Measurements from ENCODE around the gene RAB17.

Gene RAB17

GRCh38 chr2:237603049-237603717 is 12.6 kb upstream of the RAB17 start:
- TF ChIP-seq, protein P1, sequence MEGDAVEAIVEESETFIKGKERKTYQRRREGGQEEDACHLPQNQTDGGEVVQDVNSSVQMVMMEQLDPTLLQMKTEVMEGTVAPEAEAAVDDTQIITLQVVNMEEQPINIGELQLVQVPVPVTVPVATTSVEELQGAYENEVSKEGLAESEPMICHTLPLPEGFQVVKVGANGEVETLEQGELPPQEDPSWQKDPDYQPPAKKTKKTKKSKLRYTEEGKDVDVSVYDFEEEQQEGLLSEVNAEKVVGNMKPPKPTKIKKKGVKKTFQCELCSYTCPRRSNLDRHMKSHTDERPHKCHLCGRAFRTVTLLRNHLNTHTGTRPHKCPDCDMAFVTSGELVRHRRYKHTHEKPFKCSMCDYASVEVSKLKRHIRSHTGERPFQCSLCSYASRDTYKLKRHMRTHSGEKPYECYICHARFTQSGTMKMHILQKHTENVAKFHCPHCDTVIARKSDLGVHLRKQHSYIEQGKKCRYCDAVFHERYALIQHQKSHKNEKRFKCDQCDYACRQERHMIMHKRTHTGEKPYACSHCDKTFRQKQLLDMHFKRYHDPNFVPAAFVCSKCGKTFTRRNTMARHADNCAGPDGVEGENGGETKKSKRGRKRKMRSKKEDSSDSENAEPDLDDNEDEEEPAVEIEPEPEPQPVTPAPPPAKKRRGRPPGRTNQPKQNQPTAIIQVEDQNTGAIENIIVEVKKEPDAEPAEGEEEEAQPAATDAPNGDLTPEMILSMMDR (IDR thresholded peaks at IDR 0.05; ENCODE audit: low read depth, low read length), result no peak
- TF ChIP-seq MAX (IDR thresholded peaks at IDR 0.05; ENCODE audit: low read depth, low read length) (no peak), POLR2A (IDR thresholded peaks at IDR 0.05; ENCODE audit: extremely low read depth, insufficient read length) (no peak), MYC (IDR thresholded peaks at IDR 0.05; ENCODE audit: low read depth, low read length) (no peak)
- DNase-seq (ENCODE audit: low read depth), result no peak
- H3K4me3 ChIP-seq (ENCODE audit: low read depth, low read length), result no peak overlapping the region

GRCh38 chr2:237602409-237602808 is 11.9 kb upstream of the RAB17 start:
- H3K4me3 ChIP-seq (ENCODE audit: low read depth, low read length), result no peak overlapping the region
- TF ChIP-seq MYC (IDR thresholded peaks at IDR 0.05; ENCODE audit: low read depth, low read length) (no peak), POLR2A (IDR thresholded peaks at IDR 0.05; ENCODE audit: extremely low read depth, insufficient read length) (no peak), MAX (IDR thresholded peaks at IDR 0.05; ENCODE audit: low read depth, low read length) (no peak)
- TF ChIP-seq, protein P1 (IDR thresholded peaks at IDR 0.05; ENCODE audit: low read depth, low read length), result no peak
- no peak for DNase-seq (ENCODE audit: low read depth)

GRCh38 chr2:237601453-237602116 is 11.1 kb upstream of the RAB17 start:
- no peak overlapping the region for H3K4me3 ChIP-seq (ENCODE audit: low read depth, low read length)
- TF ChIP-seq MYC (IDR thresholded peaks at IDR 0.05; ENCODE audit: low read depth, low read length) (no peak), POLR2A (IDR thresholded peaks at IDR 0.05; ENCODE audit: extremely low read depth, insufficient read length) (no peak), MAX (IDR thresholded peaks at IDR 0.05; ENCODE audit: low read depth, low read length) (no peak)
- TF ChIP-seq, protein P1 (IDR thresholded peaks at IDR 0.05; ENCODE audit: low read depth, low read length), result no peak
- DNase-seq (ENCODE audit: low read depth), result no peak

- TF ChIP-seq MYC (IDR thresholded peaks at IDR 0.05; ENCODE audit: low read depth, low read length) (no peak), MAX (IDR thresholded peaks at IDR 0.05; ENCODE audit: low read depth, low read length) (no peak), POLR2A (IDR thresholded peaks at IDR 0.05; ENCODE audit: extremely low read depth, insufficient read length) (no peak)
- TF ChIP-seq, protein P1 (IDR thresholded peaks at IDR 0.05; ENCODE audit: low read depth, low read length), result no peak
- H3K4me3 ChIP-seq (ENCODE audit: low read depth, low read length), result no peak overlapping the region
- DNase-seq (ENCODE audit: low read depth), result no peak
These were observed 9.8 kb upstream of the RAB17 start for GRCh38 chr2:237600205-237600846.

DNA sequence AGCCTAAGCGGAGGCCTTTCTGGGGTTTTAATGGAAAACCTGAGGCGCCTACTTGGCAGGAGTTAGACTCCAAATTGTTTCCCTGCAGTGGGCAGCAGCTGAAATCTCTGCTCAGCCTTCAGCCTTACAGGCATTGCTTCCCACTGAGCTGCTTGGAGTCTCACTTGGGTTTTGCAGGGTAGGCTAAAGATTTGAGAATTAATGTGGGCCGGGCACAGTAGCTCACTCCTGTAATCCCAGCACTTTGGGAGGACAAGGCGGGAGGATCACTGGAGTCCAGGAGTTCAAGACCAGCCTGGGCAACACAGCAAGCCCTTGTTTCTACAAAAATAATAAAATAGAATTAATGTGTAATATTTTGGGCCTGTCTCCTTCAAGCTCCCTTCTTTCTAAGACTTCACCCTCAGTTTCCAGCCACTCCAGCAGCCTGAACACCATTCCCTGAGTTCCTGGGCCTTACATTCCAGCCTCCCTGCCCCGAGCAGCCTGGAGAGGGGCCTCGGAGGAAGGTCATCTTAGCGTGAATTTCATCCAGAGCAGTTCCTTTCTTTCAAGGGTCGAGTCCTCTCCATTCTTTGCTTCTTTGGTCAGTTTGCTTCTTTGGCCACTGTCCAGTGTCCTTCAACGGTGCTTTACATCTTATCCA is 9.1 kb upstream of the RAB17 start:
- DNase-seq (ENCODE audit: low read depth), result no peak
- TF ChIP-seq MYC (IDR thresholded peaks at IDR 0.05; ENCODE audit: low read depth, low read length) (no peak), MAX (IDR thresholded peaks at IDR 0.05; ENCODE audit: low read depth, low read length) (no peak), POLR2A (IDR thresholded peaks at IDR 0.05; ENCODE audit: extremely low read depth, insufficient read length) (no peak)
- TF ChIP-seq, protein P1 (IDR thresholded peaks at IDR 0.05; ENCODE audit: low read depth, low read length), result no peak
- H3K4me3 ChIP-seq (ENCODE audit: low read depth, low read length), result no peak overlapping the region
